ENCODE measurements around the gene ZNF554.

ZNF554 gene

DNA sequence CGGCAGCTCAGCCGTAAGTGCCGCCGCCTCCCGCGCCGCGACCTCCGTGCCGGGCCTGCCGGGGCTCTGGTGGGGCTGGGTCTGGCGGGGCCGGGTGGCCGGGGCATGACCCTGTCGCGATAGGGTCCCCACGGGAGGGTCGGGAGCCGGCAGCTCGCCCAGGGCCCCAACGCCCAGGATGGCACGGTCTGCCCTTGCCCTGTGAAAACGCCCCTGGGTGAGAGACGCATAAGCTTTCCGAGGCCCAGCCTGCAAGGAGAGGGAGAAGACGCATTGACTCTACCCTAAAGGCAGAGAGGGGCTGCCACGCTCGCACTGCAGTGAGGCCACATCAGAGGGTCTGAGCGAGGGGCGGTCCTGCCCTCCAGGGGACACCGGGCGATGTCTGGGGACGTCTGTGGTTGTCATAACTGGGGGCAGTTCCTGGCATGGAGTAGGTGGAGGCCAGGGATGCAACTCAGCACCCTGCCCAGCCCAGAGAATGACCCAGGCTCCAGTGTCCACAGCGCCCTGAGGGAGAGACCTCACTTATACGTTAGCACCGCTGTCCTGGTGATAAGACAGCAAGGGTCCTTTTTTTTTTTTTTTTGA, 539 bp downstream of the ZNF554 start:
- DNase-seq (ENCODE audit: extremely low spot score, insufficient read length, low read depth): no peak

DNA sequence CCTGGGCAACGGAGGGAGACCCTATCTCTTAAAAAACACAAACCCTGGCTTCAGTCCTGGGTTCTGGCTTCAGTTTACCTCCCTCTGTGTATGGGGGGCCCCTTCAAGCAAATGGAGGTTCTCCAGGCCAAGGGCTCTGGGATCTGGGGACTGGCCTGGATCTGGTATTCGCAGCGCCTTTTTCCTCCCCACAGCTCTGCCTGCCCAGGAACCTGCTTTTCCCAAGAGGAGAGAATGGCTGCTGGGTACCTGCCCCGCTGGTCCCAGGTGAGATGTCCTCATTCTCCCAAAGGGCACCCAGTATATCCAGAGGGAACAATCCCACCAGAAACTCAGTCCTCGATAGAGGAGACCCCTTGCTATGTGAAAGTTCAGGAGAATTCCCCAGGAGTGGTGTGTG, 3.2 kb downstream of the ZNF554 start:
- DNase-seq (ENCODE audit: extremely low spot score, insufficient read length, low read depth): no peak
- FAIRE-seq: no peak

More for the DNA sequence above, 539 bp downstream of the ZNF554 start:
- no peak for FAIRE-seq

DNA sequence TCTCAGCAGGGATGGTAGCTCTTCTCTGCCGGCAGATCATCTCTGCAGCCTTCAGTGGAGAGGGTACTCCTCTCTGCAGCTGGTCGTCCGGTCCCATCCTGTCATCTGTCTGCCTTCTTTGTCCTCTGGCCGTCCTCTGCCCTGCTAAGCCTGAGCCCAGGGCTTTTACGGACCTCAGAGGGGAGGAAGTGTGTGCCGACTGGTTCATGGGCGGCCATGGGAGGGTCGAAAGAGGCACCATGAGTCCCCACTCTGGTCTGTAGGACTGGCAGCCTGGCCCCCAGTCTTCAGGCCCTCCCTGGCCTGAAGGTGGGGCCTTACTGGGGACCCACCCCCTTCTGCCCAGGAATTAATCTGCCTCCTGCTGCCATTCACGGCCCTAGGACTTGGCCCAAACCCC, 4.0 kb downstream of the ZNF554 start:
- no peak for DNase-seq (ENCODE audit: extremely low spot score, insufficient read length, low read depth)
- no peak for FAIRE-seq

DNA sequence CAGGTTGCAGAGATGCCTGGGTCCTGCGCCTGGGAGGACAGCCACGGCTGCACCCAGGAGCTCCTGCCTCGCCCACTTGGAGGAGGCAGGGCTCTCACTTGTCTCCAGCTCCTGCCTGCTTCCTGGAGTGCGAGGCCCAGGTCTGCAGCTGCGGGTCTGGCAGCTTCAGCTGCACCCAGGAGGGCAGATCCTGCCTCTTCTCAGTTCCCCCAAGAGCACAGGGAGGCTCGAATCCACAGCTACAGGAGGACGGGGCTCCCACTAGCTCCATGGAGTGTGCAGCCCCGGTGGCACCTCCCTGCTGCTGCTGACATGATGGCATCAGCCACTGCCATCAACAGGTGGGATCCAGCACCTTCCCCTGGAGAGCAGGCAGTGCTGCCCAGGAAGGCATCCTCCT, 4.5 kb downstream of the ZNF554 start:
- no peak for DNase-seq (ENCODE audit: extremely low spot score, insufficient read length, low read depth)
- no peak for FAIRE-seq

DNA sequence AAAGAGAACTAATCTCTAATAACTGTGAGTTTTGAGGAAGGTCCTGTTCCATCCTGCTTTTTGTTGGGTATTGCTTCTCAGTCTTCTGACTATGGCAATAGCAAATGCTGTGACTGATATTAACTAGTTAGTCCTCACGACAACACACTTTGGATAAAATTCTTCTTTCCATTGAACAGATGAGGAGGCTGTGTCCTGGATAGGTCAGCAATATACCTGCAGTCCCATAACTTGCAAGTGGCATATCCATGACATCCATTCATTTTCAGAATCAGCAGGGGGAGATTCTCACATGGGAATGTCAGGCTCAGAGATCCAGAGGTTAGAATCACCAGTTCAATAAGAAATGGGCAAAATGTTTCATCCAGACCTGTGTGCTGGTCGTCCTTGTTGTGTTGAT, 7.4 kb downstream of the ZNF554 start:
- FAIRE-seq (no peak), DNase-seq (ENCODE audit: extremely low spot score, insufficient read length, low read depth) (no peak)

DNA sequence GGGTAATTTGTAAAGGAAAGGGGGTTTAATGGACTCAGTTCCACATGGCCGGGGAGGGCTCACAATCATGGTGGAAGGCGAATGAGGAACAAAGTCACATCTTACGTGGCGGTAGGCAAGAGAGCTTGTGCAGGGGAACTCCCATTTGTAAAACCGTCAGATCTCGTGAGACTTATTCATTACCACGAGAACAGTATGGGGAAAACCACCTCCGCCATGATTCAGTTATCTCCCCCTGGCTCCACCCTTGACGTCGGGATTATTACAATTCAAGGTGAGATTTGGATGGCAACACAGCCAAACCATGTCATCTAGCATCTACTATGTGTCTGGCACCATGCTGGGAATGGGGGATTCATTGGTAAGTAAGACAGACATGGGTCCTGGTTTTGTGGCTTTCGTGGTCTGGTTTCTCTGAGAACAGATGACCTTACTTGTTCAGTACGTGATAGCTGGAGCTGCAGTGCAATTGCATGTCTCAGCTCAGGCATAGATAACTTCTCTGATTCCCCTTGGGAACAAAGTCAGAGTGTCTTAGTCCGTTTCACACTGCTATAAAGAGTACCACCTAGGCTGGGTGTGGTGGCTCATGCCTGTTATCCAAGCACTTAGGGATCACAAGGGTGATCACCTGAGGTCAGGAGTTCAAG, 8.3 kb downstream of the ZNF554 start:
- FAIRE-seq (no peak), DNase-seq (ENCODE audit: extremely low spot score, insufficient read length, low read depth) (no peak)

DNA sequence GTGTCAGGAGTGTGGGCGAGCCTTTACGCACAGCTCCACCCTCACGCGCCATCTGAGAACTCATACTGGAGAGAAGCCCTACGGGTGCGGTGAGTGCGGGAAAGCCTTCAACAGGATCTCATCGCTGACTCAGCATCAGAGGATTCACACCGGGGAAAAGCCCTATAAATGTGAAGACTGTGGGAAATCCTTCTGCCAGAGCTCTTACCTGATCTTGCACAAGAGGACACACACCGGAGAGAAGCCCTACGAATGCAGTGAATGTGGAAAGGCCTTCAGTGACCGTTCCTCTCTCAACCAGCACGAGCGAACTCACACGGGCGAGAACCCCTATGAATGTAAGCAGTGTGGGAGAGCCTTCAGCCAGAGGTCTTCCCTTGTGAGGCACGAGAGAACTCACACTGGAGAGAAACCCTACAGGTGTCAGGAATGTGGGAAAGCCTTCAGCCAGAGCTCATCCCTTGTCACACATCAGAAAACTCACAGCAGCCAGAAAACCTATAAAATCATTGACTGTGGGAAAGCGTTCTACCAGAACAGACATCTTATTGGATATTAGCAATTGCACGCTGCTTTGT, 14.7 kb downstream of the ZNF554 start:
- DNase-seq (ENCODE audit: extremely low spot score, insufficient read length, low read depth) (no peak), FAIRE-seq (no peak)

DNA sequence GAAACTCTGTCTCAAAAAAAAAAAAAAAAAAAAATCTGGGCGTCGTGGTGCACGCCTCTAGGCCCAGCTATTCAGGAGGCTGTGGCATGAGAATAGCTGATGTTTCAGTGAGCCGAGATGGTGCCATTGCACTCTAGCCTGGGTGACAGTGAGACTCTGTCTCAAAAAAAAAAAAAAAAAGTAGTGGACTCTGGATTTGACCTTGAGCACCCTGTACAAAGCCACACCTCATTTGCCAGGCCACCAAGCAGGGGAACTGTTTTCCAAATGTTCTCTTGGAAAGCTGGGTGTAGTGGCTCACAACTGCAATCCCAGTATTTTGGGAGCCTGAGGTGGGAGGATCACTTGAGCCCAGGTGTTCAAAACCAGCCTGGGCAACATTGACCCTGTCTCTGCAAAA, 17.8 kb downstream of the ZNF554 start:
- FAIRE-seq (no peak), DNase-seq (ENCODE audit: extremely low spot score, insufficient read length, low read depth) (no peak)

DNA sequence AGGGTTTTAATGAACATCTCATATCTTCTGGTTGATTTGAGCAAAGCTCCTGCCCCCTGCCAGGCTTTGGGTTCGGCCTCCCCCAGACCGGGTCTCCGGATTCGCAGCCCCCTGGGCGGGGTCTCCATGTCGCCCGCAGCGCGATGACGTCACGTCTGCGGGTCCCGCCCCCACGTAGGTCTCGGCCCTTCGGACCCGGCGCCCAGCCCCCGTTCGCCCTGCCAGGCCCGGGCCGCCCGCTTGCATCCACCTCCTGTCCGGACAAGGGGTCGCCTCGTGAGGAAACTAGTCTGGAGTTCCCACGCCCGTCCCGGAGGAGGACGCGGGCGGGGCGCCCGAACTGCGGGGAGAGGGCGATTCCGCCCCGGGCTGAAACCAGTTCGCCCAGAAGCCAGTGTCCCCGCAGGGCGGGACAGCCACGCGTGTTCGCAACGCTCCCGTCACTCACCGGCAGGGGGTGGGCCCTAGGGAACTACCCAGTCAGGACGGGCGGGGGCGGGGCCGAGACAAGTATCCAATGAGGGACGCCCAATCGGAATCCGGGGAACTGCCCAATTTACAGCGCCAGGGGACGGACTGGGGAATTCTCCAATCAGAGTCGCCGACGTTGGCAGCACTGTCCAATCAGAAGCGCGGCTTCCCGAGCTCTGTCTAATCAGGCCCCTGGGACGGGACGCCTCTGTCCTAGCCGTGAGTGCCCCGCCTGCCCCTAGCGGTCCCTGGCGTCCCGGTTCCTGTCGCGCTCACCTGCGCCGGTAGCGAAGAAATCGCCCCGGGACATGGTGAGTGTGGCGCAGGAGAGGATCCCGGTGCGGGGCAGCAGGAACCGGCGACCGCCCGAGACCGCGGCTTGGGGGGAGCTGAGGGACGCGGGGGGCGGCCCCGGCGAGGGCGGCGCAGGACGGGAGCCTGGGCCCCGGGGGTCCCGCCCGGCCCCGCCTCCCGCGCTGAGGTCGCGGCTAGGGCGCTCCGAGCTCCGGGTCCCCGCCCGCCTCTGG, 21.4 kb downstream of the ZNF554 start, which contains the start of gene ZNF555:
ZNF555 (plus strand) TSS at position 682 of the 998 bp plus-strand sequence; CDS start at position 780, 98 bp downstream.
- DNase-seq (ENCODE audit: extremely low spot score, insufficient read length, low read depth) (peak; percentile 93), FAIRE-seq (peak; percentile 99)

DNA sequence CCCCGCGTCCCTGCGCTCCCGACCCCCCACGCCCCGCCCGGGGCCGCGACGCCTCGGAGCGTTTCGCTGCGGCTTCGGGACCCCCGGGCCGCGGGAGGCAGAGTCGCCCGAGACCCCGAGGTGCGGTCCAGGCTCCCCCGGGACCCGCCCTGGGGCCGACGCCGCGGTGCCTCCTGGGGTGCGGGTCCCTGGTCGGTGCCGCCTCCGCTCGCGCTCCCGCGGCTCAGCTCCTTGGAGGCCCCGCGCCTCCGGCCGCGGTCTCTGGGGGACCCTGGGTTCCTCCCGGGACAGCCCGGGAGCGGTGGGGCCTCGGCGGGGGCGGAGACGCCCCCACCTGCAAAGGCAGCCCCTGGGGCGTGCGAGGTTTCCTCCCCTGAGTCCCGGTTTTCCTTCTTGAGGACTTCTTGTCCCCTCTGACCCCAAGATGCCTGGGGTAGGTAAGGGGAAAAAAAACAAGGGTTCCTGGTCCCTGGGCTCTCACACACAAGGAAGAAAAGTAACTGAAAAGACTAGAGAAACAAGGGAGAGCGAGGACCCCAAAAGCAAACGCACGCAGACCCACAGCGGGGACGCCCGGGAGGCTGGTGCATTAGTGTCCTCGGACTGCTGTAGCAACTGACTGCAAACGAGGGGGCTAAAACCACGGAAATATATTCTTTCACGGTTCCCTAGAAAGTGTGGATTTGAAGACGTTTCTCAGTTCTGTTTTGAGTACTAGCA, 22.3 kb downstream of the ZNF554 start:
- DNase-seq (ENCODE audit: extremely low spot score, insufficient read length, low read depth) (no peak), FAIRE-seq (no peak)

DNA sequence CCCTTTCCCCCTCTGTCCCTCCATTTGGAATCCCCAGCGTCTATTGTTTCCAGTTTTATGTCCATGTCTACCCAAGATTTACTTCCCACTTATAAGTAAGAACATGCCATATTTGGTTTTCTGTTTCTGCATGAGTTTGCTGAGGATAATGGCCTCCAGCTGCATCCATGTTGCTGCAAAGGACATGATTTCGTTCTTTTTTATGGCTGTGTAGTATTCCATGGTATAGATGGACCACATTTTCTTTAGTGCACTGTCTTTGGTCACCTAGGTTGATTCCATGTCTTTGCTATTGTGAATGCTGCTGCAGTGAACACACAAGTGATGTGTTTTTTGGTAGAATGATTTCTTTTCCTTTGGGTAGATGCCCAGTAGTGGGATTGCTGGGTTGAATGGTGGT, 25.4 kb downstream of the ZNF554 start:
- FAIRE-seq (no peak), DNase-seq (ENCODE audit: extremely low spot score, insufficient read length, low read depth) (no peak)

DNA sequence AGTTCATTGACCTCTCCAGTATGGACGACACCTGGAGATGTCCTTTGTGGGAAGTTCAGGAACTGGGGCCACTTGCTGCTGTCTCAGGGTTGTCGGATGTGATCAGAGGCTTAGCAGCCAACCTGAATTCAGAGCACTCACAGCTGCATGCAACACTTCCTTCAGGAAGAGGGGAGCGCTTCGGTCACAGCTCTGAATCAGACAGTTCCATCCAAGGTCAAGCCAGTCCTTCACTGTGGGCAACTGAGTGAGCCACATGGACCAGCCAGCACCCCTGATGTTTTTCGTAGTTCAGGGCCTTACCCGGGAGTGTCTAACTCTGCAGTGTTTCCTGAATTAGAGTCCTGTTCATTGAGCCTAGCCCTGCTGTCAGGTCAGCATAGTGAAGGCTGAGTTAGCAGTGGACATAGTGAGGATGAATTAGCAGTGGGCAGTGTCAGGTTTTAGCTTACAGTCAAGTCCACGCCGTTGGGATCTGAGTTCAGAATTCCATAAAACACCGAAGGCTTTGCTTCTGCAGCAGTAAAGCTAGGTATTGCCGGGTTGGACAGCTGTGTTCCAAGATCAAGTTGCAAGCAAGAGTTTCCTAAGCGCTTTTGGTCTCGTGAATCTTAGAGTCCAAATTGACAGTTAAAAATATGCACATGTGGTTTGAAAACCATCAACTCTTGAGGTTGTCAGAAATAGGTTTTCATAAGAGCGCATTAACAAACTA, 26.7 kb downstream of the ZNF554 start:
- no peak for DNase-seq (ENCODE audit: extremely low spot score, insufficient read length, low read depth)
- FAIRE-seq: no peak

DNA sequence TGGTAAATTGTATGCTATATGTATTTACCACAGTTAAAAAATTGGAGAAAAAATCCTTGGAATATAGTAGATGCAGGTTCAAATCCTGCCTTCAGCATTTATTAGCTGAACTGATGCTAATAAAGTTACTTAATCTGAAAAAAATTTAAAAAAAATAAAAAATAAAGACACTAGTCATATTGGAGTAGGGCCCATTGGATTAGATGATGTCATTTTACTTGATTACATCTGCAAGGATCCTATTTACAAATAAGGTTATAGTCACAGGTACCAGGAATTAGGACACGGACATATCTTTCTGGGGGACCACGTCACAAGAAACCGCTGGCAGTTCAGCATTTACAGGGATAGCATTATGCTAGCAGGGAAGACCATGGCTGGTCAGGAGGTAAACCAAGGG, 27.8 kb downstream of the ZNF554 start:
- DNase-seq (ENCODE audit: extremely low spot score, insufficient read length, low read depth) (no peak), FAIRE-seq (no peak)

DNA sequence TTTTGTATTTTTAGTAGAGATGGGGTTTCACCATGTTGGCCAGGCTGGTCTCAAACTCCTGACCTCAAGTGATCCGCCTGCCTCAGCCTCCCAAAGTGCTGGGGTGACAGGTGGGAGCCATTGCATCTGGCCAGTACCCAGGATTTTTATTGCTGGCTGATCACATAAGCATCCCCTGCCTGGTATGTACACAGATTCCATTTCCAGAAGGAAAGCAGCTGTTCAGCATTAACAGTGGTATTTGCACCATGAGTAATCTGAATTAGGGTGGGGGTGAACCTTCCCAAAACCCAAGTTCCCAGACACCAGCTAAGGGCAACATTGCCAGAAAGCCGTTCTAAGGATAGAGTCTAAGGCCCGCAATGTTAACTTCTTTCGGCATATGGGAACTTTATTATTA, 28.9 kb downstream of the ZNF554 start:
- DNase-seq (ENCODE audit: extremely low spot score, insufficient read length, low read depth) (no peak), FAIRE-seq (no peak)

DNA sequence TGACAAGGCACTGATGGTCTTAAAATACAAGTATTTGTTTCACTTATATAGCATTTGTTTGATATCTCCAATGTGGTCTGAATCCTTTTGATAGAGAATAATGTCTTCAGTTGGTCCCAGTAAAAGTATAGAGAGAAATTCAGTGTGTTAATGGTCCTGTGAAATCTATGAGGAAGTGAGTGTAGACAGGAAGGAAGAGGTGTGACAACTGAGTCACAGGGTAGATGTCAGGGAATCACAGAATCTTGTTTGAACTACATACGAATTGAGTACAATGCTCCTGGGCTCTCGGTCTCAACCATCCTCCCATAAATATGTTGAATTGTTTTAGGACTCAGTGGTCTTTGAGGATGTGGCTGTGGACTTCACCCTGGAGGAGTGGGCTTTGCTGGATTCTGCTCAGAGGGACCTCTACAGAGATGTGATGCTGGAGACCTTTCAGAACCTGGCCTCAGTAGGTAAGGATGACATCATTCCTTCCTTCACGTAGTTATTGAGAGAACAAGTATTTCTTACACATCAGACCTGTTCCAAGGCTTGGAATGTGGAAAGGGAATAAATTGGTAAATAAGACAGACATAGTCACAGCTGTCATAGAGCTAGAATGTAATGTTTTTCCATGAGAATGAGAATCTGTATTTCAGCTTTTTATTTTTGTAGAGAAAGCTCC, 30.7 kb downstream of the ZNF554 start:
- DNase-seq (ENCODE audit: extremely low spot score, insufficient read length, low read depth) (no peak), FAIRE-seq (no peak)

DNA sequence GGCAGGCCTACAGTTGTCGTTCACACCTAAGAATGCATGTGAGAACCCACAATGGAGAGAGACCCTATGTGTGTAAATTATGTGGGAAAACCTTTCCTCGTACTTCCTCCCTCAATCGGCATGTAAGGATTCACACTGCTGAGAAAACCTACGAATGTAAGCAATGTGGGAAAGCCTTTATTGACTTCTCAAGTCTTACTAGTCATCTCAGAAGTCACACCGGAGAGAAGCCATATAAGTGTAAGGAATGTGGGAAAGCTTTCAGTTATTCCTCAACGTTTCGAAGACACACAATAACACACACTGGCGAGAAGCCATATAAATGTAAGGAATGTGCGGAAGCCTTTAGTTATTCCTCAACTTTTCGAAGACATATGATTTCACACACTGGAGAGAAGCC, 32.9 kb downstream of the ZNF554 start:
- FAIRE-seq (no peak), DNase-seq (ENCODE audit: extremely low spot score, insufficient read length, low read depth) (no peak)

DNA sequence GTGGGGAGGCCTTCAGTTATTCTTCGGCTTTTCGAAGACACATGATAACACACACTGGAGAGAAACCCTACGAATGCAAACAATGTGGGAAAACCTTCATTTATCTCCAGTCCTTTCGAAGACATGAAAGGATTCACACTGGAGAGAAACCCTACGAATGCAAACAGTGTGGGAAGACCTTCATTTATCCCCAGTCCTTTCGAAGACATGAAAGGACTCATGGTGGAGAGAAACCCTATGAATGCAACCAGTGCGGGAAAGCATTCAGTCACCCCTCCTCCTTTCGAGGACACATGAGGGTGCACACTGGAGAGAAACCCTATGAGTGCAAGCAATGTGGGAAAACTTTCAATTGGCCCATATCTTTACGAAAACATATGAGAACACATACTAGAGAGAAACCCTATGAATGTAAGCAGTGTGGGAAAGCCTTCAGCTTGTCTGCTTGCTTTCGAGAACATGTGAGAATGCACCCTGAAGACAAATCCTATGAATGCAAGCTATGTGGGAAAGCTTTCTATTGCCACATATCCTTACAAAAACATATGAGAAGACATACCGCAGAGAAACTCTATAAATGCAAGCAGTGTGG, 33.4 kb downstream of the ZNF554 start:
- FAIRE-seq (no peak), DNase-seq (ENCODE audit: extremely low spot score, insufficient read length, low read depth) (no peak)

DNA sequence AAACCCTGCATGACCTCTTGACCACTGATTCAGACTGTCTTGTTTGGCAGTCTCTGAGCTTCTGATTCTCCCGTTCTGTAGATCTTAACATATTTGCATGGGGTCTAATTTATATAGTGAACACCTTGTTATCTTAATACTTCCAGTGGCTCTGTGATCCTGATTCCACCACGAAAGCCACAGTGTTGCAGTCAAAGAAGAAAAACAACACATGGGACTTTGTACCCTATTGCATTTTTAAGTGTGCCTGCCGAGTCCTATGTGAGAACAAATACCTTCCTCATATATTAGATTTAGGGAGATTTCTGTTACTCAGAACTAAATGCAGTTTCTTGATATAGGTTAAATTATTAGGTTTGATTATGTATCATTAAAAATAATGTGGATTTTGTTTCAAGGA, 35.2 kb downstream of the ZNF554 start:
- DNase-seq (ENCODE audit: extremely low spot score, insufficient read length, low read depth) (no peak), FAIRE-seq (no peak)

Data from GM18507 (cell line).